ENCODE results near the gene ABCF1.
"Not testable (repeated sequence)": the region's sequence is repeated elsewhere in the genome, so short reads cannot be mapped to it uniquely, and the experiment has no call there.

The ABCF1 gene

DNA sequence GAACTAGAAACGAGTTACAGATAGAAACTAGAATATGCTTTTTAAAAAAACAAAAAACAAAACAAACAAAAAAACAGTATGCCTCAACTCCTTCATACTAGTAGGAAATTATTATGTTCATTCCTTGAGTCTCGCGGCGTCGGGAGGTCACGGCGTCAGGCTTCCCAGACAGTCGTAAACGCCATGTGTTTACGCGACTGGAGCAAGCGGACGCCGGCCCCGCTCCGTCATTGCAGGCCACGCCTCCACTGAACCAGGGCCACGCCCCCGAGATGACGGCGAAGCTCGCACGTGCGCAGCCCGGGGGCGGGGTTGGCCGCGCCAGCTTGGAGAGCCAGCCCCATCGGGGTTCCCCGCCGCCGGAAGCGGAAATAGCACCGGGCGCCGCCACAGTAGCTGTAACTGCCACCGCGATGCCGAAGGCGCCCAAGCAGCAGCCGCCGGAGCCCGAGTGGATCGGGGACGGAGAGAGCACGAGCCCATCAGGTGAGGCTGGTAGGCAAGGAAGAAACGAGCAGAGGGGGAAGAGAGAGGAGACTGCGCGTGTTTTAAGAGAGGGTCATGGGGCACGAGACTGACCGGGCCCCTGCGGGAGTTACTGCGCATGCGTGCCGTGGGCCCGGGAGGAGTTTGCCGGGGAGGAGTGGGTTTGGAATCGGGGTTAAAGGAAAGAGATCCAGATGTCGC is at the start of gene ABCF1:
ABCF1 (plus strand) TSS at position 368 of the 687 bp plus-strand sequence; CDS start at position 414, 46 bp downstream.
- ATAC-seq: peak; percentile 92
- TF ChIP-seq ZNF565 (CRISPR knock-in tag; conservative IDR thresholded peaks at IDR 0.05; ENCODE audit: low read depth) (no peak), ZNF8 (CRISPR knock-in tag; IDR thresholded peaks at IDR 0.05) (no peak), ZC3H10 (CRISPR knock-in tag; IDR thresholded peaks at IDR 0.05) (0 out of 2 replicates have a peak, but pooled peaks have one; percentile 16), TOX (CRISPR knock-in tag; IDR thresholded peaks at IDR 0.05; ENCODE audit: borderline replicate concordance) (no peak), RARB (CRISPR knock-in tag; IDR thresholded peaks at IDR 0.05) (no peak)
- TF ChIP-seq, protein P1, sequence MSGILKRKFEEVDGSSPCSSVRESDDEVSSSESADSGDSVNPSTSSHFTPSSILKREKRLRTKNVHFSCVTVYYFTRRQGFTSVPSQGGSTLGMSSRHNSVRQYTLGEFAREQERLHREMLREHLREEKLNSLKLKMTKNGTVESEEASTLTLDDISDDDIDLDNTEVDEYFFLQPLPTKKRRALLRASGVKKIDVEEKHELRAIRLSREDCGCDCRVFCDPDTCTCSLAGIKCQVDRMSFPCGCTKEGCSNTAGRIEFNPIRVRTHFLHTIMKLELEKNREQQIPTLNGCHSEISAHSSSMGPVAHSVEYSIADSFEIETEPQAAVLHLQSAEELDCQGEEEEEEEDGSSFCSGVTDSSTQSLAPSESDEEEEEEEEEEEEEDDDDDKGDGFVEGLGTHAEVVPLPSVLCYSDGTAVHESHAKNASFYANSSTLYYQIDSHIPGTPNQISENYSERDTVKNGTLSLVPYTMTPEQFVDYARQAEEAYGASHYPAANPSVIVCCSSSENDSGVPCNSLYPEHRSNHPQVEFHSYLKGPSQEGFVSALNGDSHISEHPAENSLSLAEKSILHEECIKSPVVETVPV (CRISPR knock-in tag; IDR thresholded peaks at IDR 0.05): no peak

DNA sequence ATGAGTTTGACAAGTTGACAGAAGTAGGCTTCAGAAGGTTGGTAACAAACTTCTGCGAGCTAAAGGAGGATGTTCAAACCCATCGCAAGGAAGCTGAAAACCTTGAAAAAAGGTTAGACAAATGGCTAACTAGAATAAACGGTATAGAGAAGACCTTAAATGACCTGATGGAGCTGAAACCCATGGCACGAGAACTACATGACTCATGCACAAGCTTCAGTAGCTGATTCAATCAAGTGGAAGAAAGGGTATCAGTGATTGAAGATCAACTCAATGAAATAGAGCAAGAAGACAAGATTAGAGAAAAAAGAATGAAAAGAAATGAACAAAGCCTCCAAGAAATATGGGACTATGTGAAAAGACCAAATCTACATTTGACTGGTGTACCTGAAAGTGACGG is 49.3 kb upstream of the ABCF1 start:
- ATAC-seq: not testable (repeated sequence)

DNA sequence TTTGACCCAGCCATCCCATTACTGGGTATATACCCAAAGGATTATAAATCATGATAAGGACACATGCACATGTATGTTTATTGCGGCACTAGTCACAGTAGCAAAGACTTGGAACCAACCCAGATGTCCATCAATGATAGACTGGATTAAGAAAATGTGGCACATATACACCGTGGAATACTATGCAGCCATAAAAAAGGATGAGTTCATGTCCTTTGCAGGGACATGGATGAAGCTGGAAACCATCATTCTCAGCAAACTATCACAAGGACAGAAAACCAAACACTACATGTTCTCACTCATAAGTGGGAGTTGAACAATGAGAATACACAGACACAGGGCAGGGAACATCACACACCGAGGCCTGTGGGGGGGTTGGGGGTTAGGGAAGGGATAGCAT is 44.8 kb upstream of the ABCF1 start:
- not testable (repeated sequence) for ATAC-seq

DNA sequence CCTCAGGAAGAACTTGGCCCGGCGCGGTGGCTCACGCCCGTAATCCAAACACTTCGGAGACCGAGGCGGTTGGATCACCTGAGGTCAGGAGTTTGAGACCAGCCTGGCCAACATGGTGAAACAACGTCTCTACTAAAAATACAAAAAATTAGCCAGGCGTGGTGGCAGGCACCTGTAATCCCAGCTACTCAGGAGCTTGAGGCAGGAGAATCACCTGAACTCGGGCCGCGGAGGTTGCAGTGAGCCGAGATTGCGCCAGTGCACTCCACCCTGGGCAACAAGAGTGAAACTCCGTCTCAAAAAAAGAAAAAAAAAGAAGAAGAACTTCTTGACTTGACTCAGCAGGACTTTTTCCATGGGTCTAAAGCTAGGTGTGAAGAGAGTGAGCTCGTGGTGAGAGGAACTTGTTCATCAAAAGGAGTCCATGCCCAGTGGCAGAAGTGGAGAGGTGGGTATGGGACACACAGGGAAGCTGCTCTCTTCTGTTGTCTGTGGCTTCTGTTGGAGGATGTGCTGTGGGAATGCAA is 41.8 kb upstream of the ABCF1 start:
- not testable (repeated sequence) for ATAC-seq

DNA sequence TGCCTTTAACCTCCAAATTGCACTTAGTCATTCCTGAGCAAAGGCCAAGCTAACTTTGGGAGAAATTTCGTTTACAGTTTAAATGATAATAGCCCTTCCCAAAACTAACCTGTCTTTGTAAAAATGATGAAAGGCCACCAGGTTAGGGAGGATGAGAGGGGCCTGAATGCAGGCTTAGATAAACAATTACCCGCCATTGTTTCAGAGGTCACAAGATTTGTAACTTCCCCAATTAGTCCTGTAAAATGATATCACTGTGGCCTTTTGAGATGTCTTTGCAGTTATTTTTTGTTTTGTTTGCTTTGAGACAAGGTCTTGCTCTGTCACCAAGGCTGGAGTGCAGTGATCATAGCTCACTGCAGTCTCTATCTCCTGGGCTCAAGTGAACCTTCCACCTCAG is 41.2 kb upstream of the ABCF1 start:
- no peak for ATAC-seq
- TF ChIP-seq TOX (CRISPR knock-in tag; IDR thresholded peaks at IDR 0.05; ENCODE audit: borderline replicate concordance) (no peak), ZFP3 (CRISPR knock-in tag; IDR thresholded peaks at IDR 0.05) (no peak), CSDC2 (CRISPR knock-in tag; IDR thresholded peaks at IDR 0.05) (no peak), RARB (CRISPR knock-in tag; IDR thresholded peaks at IDR 0.05) (no peak), ZNF8 (CRISPR knock-in tag; IDR thresholded peaks at IDR 0.05) (no peak), ZFP30 (CRISPR knock-in tag; IDR thresholded peaks at IDR 0.05) (no peak), GLIS3 (CRISPR knock-in tag; IDR thresholded peaks at IDR 0.05) (no peak), ESRRG (CRISPR knock-in tag; IDR thresholded peaks at IDR 0.05) (no peak), ARNTL (CRISPR knock-in tag; IDR thresholded peaks at IDR 0.05; ENCODE audit: borderline replicate concordance, low read depth) (no peak)
- TF ChIP-seq, protein P1 (CRISPR knock-in tag; IDR thresholded peaks at IDR 0.05): no peak
- TF ChIP-seq, protein P2, sequence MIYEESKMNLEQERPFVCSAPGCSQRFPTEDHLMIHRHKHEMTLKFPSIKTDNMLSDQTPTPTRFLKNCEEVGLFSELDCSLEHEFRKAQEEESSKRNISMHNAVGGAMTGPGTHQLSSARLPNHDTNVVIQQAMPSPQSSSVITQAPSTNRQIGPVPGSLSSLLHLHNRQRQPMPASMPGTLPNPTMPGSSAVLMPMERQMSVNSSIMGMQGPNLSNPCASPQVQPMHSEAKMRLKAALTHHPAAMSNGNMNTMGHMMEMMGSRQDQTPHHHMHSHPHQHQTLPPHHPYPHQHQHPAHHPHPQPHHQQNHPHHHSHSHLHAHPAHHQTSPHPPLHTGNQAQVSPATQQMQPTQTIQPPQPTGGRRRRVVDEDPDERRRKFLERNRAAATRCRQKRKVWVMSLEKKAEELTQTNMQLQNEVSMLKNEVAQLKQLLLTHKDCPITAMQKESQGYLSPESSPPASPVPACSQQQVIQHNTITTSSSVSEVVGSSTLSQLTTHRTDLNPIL (CRISPR knock-in tag; IDR thresholded peaks at IDR 0.05; ENCODE audit: low read depth): no peak
- TF ChIP-seq, protein P3, sequence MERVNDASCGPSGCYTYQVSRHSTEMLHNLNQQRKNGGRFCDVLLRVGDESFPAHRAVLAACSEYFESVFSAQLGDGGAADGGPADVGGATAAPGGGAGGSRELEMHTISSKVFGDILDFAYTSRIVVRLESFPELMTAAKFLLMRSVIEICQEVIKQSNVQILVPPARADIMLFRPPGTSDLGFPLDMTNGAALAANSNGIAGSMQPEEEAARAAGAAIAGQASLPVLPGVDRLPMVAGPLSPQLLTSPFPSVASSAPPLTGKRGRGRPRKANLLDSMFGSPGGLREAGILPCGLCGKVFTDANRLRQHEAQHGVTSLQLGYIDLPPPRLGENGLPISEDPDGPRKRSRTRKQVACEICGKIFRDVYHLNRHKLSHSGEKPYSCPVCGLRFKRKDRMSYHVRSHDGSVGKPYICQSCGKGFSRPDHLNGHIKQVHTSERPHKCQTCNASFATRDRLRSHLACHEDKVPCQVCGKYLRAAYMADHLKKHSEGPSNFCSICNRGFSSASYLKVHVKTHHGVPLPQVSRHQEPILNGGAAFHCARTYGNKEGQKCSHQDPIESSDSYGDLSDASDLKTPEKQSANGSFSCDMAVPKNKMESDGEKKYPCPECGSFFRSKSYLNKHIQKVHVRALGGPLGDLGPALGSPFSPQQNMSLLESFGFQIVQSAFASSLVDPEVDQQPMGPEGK (CRISPR knock-in tag; IDR thresholded peaks at IDR 0.05; ENCODE audit: borderline replicate concordance): no peak

DNA sequence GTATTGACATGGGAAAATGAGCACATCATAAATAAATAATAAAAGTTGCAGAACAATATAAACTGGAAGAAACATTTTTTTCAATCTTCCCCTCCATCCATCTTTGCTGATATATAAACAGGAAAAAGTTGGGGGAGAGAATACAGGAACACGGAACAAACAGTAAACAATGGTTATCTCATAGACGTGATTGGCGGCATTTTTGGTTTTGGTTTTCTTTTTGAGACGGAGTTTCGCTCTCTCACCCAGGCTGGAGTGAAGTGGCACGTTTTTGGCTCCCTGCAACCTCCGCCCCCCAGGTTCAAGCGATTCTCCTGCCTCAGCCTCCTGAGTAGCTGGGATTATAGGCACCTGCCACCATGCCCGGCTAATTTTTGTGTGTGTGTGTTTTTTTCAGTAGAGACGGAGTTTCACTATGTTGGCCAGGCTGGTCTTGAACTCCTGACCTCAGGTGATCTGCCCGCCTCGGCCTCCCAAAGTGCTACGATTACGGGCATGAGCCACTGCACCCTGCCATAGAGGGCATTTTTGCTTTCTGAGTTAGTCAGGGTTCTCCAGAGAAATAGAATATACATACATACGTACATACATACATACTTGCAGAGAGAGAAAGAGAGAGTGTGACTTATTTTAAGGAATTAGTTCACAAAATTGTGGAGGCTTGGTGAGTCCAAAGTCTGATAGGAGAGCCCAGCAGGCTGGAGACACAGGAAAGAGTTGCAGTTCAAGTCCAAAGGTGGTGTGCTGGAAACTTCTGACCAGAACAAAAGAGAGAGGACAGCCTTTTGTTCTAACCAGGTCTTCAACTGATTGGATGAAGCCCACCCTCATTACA is 37.6 kb upstream of the ABCF1 start:
- no peak for ATAC-seq
- no peak for TF ChIP-seq CSDC2 (CRISPR knock-in tag; IDR thresholded peaks at IDR 0.05)
- no peak for TF ChIP-seq TCF4 (CRISPR knock-in tag; IDR thresholded peaks at IDR 0.05; ENCODE audit: borderline replicate concordance)
- TF ChIP-seq ESRRG (CRISPR knock-in tag; IDR thresholded peaks at IDR 0.05): no peak
- TF ChIP-seq ZC3H10 (CRISPR knock-in tag; IDR thresholded peaks at IDR 0.05): no peak
- no peak for TF ChIP-seq ZNF565 (CRISPR knock-in tag; conservative IDR thresholded peaks at IDR 0.05; ENCODE audit: low read depth)
- no peak for TF ChIP-seq ISL1 (CRISPR knock-in tag; IDR thresholded peaks at IDR 0.05)
- no peak for TF ChIP-seq BACH2 (CRISPR knock-in tag; IDR thresholded peaks at IDR 0.05; ENCODE audit: borderline replicate concordance)
- no peak for TF ChIP-seq ARNTL (CRISPR knock-in tag; IDR thresholded peaks at IDR 0.05; ENCODE audit: borderline replicate concordance, low read depth)
- TF ChIP-seq, protein P1 (CRISPR knock-in tag; IDR thresholded peaks at IDR 0.05): no peak
- no peak for TF ChIP-seq OSR1 (CRISPR knock-in tag; IDR thresholded peaks at IDR 0.05)
- TF ChIP-seq RARB (CRISPR knock-in tag; IDR thresholded peaks at IDR 0.05): no peak
- no peak for TF ChIP-seq PPARA (CRISPR knock-in tag; IDR thresholded peaks at IDR 0.05; ENCODE audit: borderline replicate concordance)
- no peak for TF ChIP-seq TOX (CRISPR knock-in tag; IDR thresholded peaks at IDR 0.05; ENCODE audit: borderline replicate concordance)
